GM06990 (cell line): ENCODE results near the gene CALU.

Experiments used
- DNase-seq: peaks from one replicate; pipeline ENCODE4 v3.0.0-alpha.2; 2011; ENCODE audit not compliant: insufficient read length; ENCODE audit errors: extremely low read depth
- H3K27me3 ChIP-seq: replicated peaks from 2 replicates; pipeline ENCODE4 v1.6.0; 2011; ENCODE audit warnings: low read length; ENCODE audit not compliant: control insufficient read depth, insufficient read depth
- H3K36me3 ChIP-seq: 2 replicates; pipeline ENCODE4 v1.5.1; 2011; ENCODE audit warnings: low read length; ENCODE audit not compliant: control insufficient read depth, insufficient read depth
- H3K4me3 ChIP-seq: replicated peaks from 2 replicates; pipeline ENCODE4 v1.5.1; 2011; ENCODE audit warnings: low read depth, mild to moderate bottlenecking, control low read depth, low read length
- TF ChIP-seq, protein P1 (sequence below): IDR thresholded peaks from 2 replicates; pipeline ENCODE4 v1.5.1; 2011; ENCODE audit warnings: low read length, control low read depth, mild to moderate bottlenecking, inconsistent platforms; ENCODE audit not compliant: insufficient read depth, poor library complexity, severe bottlenecking

The CALU gene

DNA sequence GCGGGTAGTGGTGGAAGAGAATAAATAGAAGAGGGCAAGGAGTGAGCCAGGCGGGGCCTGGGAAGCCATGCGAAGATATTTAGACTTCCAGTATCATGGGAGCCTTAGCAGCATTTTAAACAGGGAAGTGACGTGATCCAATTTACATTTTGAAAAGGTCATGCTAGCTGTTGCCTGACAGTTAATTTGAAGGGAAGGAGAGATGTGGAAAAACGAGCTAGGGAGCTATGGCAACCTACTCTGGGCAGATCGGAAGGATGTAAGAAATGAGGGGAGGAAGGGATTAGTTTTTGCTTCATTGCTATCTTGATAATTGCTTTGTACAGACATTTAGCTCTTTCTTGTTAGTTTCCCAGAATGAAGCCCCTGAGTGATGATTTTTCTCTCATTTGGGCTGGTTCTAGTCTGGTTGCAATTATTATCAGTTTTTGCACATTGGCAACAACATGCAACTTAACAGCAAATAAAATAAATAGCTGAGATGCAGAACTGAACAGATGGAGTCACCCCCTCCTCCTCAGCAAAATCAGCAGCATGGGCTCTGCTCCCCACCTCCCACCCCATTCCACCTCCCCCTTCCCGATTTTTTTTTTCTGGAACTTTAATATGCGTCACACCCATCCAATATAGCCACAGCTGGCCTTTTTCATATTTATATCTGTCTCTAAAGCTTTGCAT is 13.0 kb upstream of the CALU start:
- DNase-seq, result no peak
- Histone ChIP-seq H3K27me3 (no peaks in the 10 kb centered on the region), H3K4me3 (no peak overlapping the region), H3K36me3 (no peaks in the 10 kb centered on the region)
- TF ChIP-seq, protein P1, sequence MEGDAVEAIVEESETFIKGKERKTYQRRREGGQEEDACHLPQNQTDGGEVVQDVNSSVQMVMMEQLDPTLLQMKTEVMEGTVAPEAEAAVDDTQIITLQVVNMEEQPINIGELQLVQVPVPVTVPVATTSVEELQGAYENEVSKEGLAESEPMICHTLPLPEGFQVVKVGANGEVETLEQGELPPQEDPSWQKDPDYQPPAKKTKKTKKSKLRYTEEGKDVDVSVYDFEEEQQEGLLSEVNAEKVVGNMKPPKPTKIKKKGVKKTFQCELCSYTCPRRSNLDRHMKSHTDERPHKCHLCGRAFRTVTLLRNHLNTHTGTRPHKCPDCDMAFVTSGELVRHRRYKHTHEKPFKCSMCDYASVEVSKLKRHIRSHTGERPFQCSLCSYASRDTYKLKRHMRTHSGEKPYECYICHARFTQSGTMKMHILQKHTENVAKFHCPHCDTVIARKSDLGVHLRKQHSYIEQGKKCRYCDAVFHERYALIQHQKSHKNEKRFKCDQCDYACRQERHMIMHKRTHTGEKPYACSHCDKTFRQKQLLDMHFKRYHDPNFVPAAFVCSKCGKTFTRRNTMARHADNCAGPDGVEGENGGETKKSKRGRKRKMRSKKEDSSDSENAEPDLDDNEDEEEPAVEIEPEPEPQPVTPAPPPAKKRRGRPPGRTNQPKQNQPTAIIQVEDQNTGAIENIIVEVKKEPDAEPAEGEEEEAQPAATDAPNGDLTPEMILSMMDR, result no peak

DNA sequence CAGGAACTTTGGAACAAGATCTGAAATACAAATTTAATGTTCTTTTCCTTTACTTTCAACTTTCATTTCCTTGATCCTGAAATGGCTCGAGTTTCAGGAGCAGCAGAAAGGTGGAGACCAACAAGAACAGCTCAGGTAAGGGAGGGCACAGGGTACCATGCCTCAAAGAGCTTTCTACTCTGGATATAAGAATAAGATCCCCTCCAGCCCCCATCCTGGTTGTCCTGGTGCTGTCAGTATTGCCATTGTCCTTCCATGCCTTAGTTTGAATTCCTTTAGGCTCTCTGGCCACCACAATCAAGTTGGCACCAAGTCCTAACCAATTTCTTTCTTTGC is 12.5 kb upstream of the CALU start:
- no peak for DNase-seq
- H3K4me3 ChIP-seq, result no peak overlapping the region
- H3K36me3 ChIP-seq, result no peaks in the 10 kb centered on the region
- TF ChIP-seq, protein P1, result no peak
- H3K27me3 ChIP-seq, result no peaks in the 10 kb centered on the region

DNA sequence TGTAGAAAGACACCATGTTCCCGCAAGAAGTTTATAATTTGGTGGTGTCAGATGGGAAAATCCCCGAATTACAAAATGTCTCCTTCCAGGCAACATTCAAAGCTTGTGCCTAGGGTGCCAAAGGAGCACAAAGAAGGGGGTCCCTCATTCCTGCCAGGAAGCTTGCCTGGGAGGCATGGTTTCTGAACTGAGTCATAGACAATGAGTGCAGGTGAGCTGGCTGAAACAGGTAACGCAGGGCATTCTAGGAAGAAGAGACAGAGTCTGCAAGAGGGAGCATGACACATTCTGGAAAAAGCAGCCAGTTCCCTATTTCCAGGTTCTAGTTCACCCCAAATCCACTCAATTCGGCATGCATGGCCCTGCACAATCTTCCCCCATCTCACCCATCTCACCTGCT is 11.9 kb upstream of the CALU start:
- TF ChIP-seq, protein P1, result no peak
- no peak for DNase-seq
- no peaks in the 10 kb centered on the region for H3K36me3 ChIP-seq
- no peaks in the 10 kb centered on the region for H3K27me3 ChIP-seq
- H3K4me3 ChIP-seq, result no peak overlapping the region

DNA sequence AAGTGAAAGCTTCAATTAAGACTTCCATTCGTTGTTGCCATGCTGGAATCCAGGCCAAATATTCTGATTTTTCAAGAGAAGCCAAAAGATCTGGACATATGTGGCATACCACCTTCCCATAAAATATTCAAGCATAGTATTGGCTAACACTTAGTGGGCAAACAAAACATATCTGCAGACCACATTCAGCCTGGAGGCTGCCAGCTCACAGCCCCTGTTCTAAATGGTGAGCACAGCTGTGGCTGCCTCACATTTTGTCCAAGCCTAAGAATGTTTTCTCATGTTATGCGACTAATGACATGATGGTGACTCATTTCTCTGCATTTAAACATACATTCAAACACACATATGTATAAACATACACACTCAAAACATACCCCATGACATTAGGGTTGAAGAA is 10.6 kb upstream of the CALU start:
- TF ChIP-seq, protein P1, result no peak
- no peak for DNase-seq
- Histone ChIP-seq H3K36me3 (no peaks in the 10 kb centered on the region), H3K4me3 (no peak overlapping the region), H3K27me3 (no peaks in the 10 kb centered on the region)

DNA sequence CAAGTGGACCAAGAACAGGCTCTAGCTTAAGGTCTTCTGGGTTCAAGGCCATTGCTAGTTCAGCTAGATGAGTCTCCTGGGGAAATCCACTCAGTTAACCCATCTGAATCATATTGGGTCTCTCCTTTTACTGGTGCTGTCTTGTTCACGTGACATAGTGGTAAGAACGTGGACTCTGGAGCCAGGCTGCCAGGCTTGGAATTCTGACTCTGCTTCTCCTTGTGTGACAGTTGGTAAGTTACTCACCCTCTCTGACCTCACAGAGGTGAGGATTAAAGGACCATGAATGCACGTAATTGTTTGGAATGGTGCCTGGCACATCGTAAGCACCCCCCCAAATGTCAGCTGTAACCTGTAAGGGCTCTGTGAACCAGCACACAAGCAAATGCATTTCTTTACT is 9.7 kb upstream of the CALU start:
- DNase-seq, result no peak
- H3K4me3 ChIP-seq, result no peak overlapping the region
- H3K27me3 ChIP-seq, result no peaks in the 10 kb centered on the region
- TF ChIP-seq, protein P1, result no peak
- no peaks in the 10 kb centered on the region for H3K36me3 ChIP-seq

DNA sequence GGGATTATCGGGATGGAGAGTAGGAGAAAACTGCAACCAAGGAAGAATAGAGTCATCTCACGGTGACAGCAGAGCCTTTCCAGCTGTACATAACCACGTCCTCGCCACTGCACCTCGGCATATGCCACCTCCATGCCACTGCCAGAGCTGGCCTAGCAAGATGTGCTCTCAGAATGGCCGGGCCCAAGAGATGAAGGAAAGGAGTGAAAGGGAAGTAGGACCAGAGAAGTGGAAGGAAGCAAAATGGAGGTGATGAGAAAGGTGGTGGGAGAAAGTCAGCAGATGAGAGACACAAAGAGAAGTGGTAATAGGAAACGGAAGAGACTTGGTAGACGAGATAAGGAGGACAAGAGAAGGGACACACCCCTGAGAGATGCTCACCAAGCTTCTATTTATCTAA is 8.0 kb upstream of the CALU start:
- no peak for DNase-seq
- no peak overlapping the region for H3K4me3 ChIP-seq
- TF ChIP-seq, protein P1, result no peak
- H3K36me3 ChIP-seq, result no peaks in the 10 kb centered on the region
- H3K27me3 ChIP-seq, result no peaks in the 10 kb centered on the region
